ENCODE measurements around the gene SCYGR5. TPM values are rescaled to one million over a fixed set of nuclear protein-coding genes. Genes with fewer than 3 reads are reported as not detected.

SCYGR5 gene
- total and polyA plus RNA-seq, 2 of the 8 experiments (the other 6 are each of a cell fraction or from before 2014, with no cell fraction given) = not detected

- H2AK5ac ChIP-seq (ENCODE audit: low read depth, low read length) = 0 out of 2 replicates have a peak within 1 kb of the TSS, but pooled peaks have one; percentile 40
- no peak within 1 kb of the TSS for H4K5ac ChIP-seq (ENCODE audit: insufficient read length, low read depth, low read length)
- H3K23me2 ChIP-seq (ENCODE audit: low read depth, low read length) = 0 out of 2 replicates have a peak, but pooled peaks cover 3% of the 10 kb centered on the region
- H3K4ac ChIP-seq (replicated peaks; ENCODE audit: insufficient read length, low read depth, low read length) = no peak within 1 kb of the TSS
- H3K14ac ChIP-seq (ENCODE audit: insufficient read length) = no peak within 1 kb of the TSS
- H3K4me3 ChIP-seq (ENCODE audit: extremely low read depth in 1 of 4, insufficient read depth in 2 of 4, low read depth in 3 of 4, low read length in 4 of 4) = no peak within 1 kb of the TSS
- no peak within 1 kb of the TSS for H3K23ac ChIP-seq (ENCODE audit: insufficient read length)
- FAIRE-seq (no peak), DNase-seq (ENCODE audit: low read depth in 1 of 2, low spot score in 2 of 2) (no peak)
- no peak within 1 kb of the TSS for H3K18ac ChIP-seq (ENCODE audit: extremely low read depth, low read length)
- 94% methylated on average over 12 of the region's 20 CpGs; no CpG with 5 or more reads in 1 of the 2 experiments for WGBS, 2 experiments (ENCODE audit: extremely low coverage in 1 of 2, insufficient coverage in 1 of 2, insufficient read length in 1 of 2, insufficient replicate concordance in 2 of 2, low coverage in 1 of 2, low lambda C conversion rate in 2 of 2, missing lambda C conversion rate in 1 of 2)
- H3K4me2 ChIP-seq (ENCODE audit: insufficient read depth in 1 of 2, low read depth in 2 of 2, low read length in 2 of 2) = no peak within 1 kb of the TSS
- H3K36me3 ChIP-seq (ENCODE audit: control insufficient read depth in 2 of 4, insufficient read depth in 4 of 4, low read length in 3 of 4) = no peaks in the 10 kb centered on the region
- H3K79me1 ChIP-seq (ENCODE audit: low read depth, low read length) = no peaks in the 10 kb centered on the region
- no peak within 1 kb of the TSS for H2BK5ac ChIP-seq (ENCODE audit: low read depth, low read length)
- no peaks in the 10 kb centered on the region for H3K9me3 ChIP-seq (ENCODE audit: insufficient read depth in 2 of 2, low read depth in 1 of 2, low read length in 1 of 2)
- H2BK120ac ChIP-seq (replicated peaks; ENCODE audit: low read depth, low read length) = no peak within 1 kb of the TSS
- H2BK15ac ChIP-seq (ENCODE audit: low read length) = no peak within 1 kb of the TSS
- H3K9ac ChIP-seq (replicated peaks in 1 of 4; ENCODE audit: extremely low read depth in 1 of 4, low read depth in 3 of 4, low read length in 3 of 4) = no peak within 1 kb of the TSS; a peak in 1 of 7 replicates
- no peaks in the 10 kb centered on the region for H3K79me2 ChIP-seq (ENCODE audit: control insufficient read depth in 1 of 2, insufficient read depth in 2 of 2, low read length in 2 of 2)
- POLR2A ChIA-PET (ENCODE audit: partially characterized antibody) = no interaction called here
- CTCF ChIA-PET (ENCODE audit: partially characterized antibody) = interaction anchor here (1.5 kb wide), 1 partner anchor 42 kb away, joined by 5 read pairs; no protein-coding TSS in a partner anchor
- H4K91ac ChIP-seq (replicated peaks; ENCODE audit: insufficient read length, low read length) = no peak within 1 kb of the TSS
- H3K4me1 ChIP-seq (replicated peaks in 1 of 4; ENCODE audit: control insufficient read depth in 3 of 4, insufficient read depth in 4 of 4, low read length in 3 of 4) = peaks cover 0 to 7% (median 3%) of the 10 kb centered on the region in 4 experiments; a peak in 2 of 7 replicates
- no peaks in the 10 kb centered on the region for H4K20me1 ChIP-seq (replicated peaks in 1 of 2; ENCODE audit: control insufficient read depth in 1 of 2, insufficient read depth in 2 of 2, low read length in 2 of 2)
- no peak within 1 kb of the TSS for H2BK12ac ChIP-seq (ENCODE audit: low read depth, low read length)
- no peaks in the 10 kb centered on the region for H3K27me3 ChIP-seq (replicated peaks in 1 of 4; ENCODE audit: control insufficient read depth in 3 of 4, extremely low read depth in 1 of 4, insufficient read depth in 3 of 4, low read length in 3 of 4)
- H2AFZ ChIP-seq (ENCODE audit: low read length) = no peak within 1 kb of the TSS
- no peak within 1 kb of the TSS for H3K27ac ChIP-seq (ENCODE audit: low read depth, low read length)
- H2BK20ac ChIP-seq (ENCODE audit: low read length) = no peak within 1 kb of the TSS
- no peak within 1 kb of the TSS for H4K8ac ChIP-seq (ENCODE audit: extremely low read depth, insufficient read depth, low read length)
- H3K56ac ChIP-seq (replicated peaks; ENCODE audit: insufficient read length, low read depth, low read length) = no peak within 1 kb of the TSS
- TF ChIP-seq HDAC2 (IDR thresholded peaks at IDR 0.05; ENCODE audit: borderline replicate concordance in 1 of 2, low read depth in 2 of 2, low read length in 2 of 2) (no peak), HDAC6 (IDR thresholded peaks at IDR 0.05; ENCODE audit: low read depth, low read length) (no peak), SAP30 (IDR thresholded peaks at IDR 0.05; ENCODE audit: insufficient read depth, insufficient replicate concordance, low read length) (no peak), MAFK (IDR thresholded peaks at IDR 0.05; ENCODE audit: low read depth, low read length) (no peak), ZNF274 (IDR thresholded peaks at IDR 0.05; ENCODE audit: borderline replicate concordance, extremely low read depth, low read length) (no peak), POLR2A (IDR thresholded peaks at IDR 0.05; ENCODE audit: control extremely low read depth in 1 of 2, low read depth in 2 of 2, low read length in 2 of 2) (no peak), SP2 (IDR thresholded peaks at IDR 0.05; ENCODE audit: low read length) (no peak), NANOG (IDR thresholded peaks at IDR 0.05; ENCODE audit: insufficient read depth, low read depth, low read length, poor library complexity, severe bottlenecking) (no peak), SIRT6 (IDR thresholded peaks at IDR 0.05; ENCODE audit: low read length) (no peak), USF2 (IDR thresholded peaks at IDR 0.05; ENCODE audit: low read length) (no peak)
Measured at GRCh38 chr2:227617316-227618230, 49.0 kb upstream of the SCYGR5 start, which contains the start of gene SCYGR4. Gene SCYGR4, plus strand, starts transcription at chr2:227617498. Its CDS starts 0 bp downstream, at chr2:227617498.
